CD4-positive, alpha-beta T cell treated with Interleukin-4 for 1 hour (primary cell): ENCODE measurements around the gene ZFPM1.
"Not testable (repeated sequence)": the region's sequence is repeated elsewhere in the genome, so short reads cannot be mapped to it uniquely, and the experiment has no call there.

Source experiments
- DNase-seq, 2 donors: peaks; one replicate each; pipeline ENCODE4 v3.0.0-alpha.2; 2020 to 2022

The ZFPM1 gene

GRCh38 chr16:88503771-88504488 lies 50.9 kb downstream of the ZFPM1 start:
- no peak for DNase-seq

DNA sequence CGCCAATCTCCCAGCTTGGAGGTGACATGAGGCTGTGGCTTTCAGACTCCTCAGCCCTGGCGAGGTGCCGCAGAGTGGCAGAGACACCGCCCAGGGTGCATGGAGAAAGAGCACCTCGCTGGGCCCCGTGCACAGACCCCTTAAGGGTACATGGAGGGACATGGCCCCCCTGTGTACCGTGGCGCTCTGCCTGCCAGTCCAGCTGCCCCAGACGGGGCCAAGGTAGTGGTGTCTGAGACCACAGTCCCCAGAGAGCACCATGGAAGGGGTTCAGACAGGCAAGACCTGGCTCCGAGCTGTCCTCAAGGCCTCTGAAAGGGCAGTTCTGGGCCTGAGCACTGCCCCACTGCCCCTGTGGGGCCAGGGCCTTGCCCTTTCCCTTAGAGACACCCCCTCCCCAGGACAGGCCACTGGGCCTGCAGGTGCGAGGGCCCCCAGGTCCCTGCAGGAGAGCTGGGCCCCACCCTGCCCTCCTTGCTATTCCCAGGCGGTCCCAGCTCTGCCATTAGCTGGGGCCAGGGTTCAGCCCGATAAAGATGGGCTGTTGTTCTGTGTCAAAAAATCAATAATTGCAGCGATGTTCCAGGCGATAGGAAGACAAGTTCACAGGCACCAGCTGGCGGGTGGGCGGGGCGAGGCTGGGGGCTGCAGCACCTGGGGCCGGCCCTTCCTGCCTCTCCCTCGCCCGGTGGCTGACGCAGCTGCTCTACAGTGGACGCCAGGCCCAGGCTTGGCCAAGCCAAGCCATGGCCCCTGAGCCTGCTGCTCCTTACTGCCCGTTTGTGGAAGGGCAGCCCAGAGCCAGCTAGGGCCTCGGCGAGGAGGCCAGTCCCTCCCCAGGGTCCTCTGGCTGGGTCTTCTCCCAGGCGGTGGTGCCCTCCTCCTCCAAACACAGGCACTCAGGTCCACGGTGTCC lies 51.7 kb downstream of the ZFPM1 start:
- no peak for DNase-seq

GRCh38 chr16:88505405-88506082 lies 52.5 kb downstream of the ZFPM1 start:
- peak; percentile 73 to 83 for DNase-seq

DNA sequence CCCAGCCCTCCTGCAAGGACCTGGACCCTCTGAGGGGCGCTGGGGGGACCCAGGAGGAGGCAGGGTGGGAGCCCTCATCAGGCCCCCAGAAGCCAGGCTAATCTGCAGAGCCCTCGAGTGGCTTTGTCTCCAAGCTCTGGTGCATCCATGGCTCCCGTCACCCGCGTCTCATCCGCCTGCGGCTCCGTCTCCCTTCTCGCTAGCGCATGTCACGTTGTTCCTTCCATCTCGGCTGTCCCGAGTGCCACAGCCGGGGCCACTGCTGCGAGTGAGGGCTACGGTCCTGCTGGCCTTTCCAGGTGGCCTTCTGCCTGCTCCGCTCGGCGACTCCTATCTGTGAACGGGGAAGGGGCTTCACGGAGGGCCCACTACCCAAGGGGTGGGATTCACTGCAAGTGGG lies 53.6 kb downstream of the ZFPM1 start:
- DNase-seq: no peak

- DNase-seq: no peak
Measured at GRCh38 chr16:88507231-88507743, 54.2 kb downstream of the ZFPM1 start.

DNA sequence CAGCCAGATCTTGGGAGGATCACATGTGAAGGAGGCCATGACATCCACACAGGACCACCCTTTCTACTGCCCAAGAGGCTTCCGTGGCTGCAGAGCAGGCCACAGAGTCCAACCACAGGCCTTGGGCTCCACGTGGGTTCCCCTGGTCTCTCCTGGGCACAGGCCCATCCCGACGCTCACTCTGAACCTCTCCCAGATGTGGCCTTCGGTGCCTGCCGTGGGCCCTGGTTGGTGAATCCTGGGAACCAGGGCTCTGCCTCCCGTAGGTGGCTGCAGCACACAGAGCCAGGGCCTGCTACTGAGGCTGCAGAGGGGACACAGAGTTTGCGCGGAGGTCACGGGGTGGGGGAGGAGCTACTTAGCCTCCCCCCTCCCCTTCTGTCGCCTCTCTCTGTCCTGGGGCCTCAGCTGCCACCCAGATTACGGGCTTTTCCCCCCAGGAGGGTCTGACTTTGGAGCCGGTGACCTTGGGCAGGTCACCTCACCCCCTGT lies 55.3 kb downstream of the ZFPM1 start:
- DNase-seq: no peak

GRCh38 chr16:88508868-88509748 lies 56.0 kb downstream of the ZFPM1 start:
- DNase-seq: no peak

DNA sequence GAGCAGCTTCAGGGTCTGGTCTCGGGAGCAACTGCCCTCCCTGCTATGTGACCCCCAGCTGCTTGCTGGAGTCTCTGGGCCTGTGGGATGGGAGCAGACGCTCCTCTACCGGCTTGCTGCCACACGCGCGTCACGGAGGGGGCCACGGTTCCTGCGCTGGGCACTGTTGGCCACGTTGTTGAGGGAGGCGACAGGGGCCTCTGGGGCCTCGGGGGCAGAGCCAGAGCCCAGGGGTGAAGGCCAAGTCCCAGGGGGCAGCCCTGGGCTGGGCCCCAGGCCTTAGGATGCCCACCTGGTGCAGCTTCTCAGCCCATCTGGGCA lies 56.6 kb downstream of the ZFPM1 start:
- DNase-seq: no peak

DNA sequence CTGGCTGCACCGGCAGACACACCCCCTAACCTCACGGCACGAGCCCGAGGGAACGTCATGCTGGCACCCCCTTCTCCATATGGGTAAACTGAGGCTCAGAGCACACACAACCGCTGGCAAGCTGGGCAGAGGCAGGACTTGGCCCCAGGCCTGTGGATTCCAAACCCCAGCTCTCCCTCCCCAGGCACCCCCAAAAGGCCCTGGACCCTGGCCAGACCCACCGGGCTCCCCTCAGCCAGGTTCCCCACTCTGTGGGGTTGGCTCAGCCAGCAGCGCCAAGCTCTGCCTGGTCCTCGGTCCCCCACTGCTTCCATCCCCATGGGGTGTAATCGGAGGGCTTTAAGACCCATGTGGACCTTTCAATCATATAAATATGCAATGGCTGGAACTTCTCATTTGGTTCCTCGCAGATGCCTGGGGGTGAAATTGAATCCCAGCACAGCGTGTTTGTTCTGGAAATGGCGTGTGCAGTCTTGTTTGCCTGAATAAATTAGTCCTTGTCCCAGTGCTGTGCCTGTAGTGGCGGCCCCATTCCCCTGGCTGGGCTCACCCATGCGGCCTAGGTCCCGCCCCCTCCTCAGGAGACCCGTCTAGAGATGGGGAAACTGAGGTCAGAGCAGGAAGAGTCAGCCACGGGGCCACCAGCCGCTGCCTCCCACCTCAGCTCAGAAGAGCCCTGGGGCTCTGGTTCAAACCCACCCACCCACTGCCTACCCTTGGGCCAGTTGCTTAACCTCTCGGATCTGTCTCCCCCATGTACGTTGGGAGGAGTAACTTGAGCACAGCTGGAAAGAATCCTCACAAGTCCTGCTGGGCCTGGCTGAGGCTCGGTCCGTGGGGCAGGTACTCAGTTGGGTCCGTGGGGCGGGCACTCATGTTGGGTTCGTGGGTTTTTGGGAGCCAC lies 57.3 kb downstream of the ZFPM1 start:
- DNase-seq: no peak

DNA sequence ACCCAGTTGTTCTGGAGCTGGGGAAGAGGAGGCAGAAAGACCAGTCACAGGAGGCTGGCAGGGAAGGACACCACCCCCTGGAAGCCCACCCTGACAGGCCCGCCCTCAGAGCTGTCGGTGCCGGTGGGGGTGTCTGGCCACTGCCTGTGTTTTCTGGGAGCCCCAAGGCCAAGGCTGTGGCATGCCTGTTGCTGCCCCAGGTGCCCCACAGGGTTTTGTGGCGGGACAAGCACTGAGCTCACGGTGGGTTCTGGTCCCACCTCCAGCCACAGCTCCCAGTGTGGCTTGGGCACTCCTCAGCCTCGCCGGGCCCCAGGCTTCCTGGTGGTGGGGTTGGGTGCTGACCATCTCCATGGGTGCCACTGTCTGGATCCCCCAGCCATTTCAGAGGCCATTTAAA lies 58.0 kb downstream of the ZFPM1 start:
- DNase-seq: no peak

DNA sequence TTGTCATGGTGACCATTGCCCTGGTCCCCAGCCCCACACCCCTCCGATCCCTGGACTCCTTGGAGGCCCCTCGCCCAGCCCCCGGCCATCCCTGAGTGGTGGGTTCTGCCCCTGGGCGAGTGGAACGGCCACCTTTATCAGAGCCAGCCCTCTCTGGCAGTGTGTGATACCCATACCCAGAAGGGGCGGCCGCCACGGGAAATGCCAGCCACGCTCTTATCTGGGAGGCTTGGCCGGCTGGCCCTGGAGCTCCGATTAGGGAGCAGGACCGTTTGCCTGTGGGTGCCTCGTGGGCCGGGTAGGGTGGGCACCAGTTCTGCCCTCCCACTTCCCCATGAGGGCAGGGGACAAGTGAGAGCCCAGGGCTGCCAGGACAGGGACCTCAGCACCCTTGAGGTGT lies 58.8 kb downstream of the ZFPM1 start:
- no peak for DNase-seq

GRCh38 chr16:88512728-88513696 lies 59.9 kb downstream of the ZFPM1 start:
- no peak for DNase-seq

DNA sequence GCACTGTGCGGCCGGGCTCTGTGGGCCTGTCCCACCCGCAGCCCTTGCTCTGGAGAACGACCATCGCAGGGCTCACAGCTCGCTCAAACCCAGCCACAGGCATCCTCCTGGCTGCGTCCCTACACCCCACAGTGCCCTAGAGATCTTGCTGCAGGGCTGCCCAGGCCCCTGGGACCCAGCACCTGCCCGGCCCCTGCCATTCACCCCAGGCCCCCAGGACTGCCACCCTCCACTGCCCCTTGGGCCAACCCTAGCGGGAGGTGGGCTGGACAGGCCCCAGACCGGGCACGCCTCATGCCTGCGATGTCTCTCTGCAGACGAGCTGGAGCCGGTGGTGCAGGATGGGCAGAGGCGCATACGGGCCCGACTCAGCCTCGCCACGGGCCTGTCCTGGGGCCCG lies 61.0 kb downstream of the ZFPM1 start:
- no peak for DNase-seq

- DNase-seq: no peak
Measured at GRCh38 chr16:88514526-88515232, 61.6 kb downstream of the ZFPM1 start.

- no peak for DNase-seq
Measured at GRCh38 chr16:88515371-88515770, 62.3 kb downstream of the ZFPM1 start.

- DNase-seq: no peak
Measured at GRCh38 chr16:88515925-88516594, 63.0 kb downstream of the ZFPM1 start.

GRCh38 chr16:88516601-88517061 lies 63.6 kb downstream of the ZFPM1 start:
- DNase-seq: no peak

GRCh38 chr16:88517208-88517774 lies 64.2 kb downstream of the ZFPM1 start:
- DNase-seq: not testable (repeated sequence)
